Stomach (tissue), 4 donors: ENCODE measurements around the gene CACNG4.

Experiments used
- EP300 ChIP-seq: sonication (generic); formaldehyde crosslinking; IDR thresholded peaks from one replicate; pipeline ENCODE4 v1.6.1; 2017; ENCODE audit warnings: antibody characterized with exemption
- POLR2A ChIP-seq, 4 donors: fragments of 450-650 bp; IDR thresholded peaks; one replicate each; pipeline ENCODE4 v1.6.1; 2016; ENCODE audit warnings: antibody characterized with exemption in 4 of 4, control low read depth in 2 of 4, mild to moderate bottlenecking in 1 of 4, moderate library complexity in 1 of 4
- POLR2AphosphoS5 ChIP-seq, 3 donors: sonication (generic); formaldehyde crosslinking; IDR thresholded peaks; one replicate each; pipeline ENCODE4 v1.6.1; 2016; ENCODE audit warnings: antibody characterized with exemption in 3 of 3
- TF ChIP-seq, protein P1 (sequence below), 7 experiments: fragments of 450-650 bp in 4 of 7; fragments of 200-600 bp in 3 of 7; sonication (generic) in 3 of 7; IDR thresholded peaks; one replicate each; pipeline ENCODE4 v1.5.1; 2016 to 2019; ENCODE audit warnings: antibody characterized with exemption in 7 of 7, control low read depth in 2 of 7, mild to moderate bottlenecking in 1 of 7

DNA sequence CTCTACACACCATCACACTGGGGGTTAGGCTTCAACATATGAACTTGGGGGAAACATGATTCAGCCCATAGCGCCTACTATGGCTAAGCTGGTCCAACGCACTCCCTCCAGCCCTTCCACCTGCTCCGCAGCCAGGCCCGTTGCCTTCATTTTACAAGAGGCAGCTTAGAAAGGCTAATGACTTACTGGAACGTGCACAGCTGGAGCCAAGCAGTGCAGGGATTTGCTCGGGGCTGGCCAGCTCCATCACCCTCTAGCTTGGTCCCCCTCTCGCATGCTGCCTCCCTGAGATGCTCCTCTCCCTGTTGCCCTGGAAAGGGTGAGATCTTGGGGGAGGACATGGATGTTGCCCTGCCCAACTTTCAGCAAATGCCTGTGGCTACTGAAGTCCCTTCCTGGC lies 77.0 kb downstream of the CACNG4 start:
- TF ChIP-seq, protein P1, sequence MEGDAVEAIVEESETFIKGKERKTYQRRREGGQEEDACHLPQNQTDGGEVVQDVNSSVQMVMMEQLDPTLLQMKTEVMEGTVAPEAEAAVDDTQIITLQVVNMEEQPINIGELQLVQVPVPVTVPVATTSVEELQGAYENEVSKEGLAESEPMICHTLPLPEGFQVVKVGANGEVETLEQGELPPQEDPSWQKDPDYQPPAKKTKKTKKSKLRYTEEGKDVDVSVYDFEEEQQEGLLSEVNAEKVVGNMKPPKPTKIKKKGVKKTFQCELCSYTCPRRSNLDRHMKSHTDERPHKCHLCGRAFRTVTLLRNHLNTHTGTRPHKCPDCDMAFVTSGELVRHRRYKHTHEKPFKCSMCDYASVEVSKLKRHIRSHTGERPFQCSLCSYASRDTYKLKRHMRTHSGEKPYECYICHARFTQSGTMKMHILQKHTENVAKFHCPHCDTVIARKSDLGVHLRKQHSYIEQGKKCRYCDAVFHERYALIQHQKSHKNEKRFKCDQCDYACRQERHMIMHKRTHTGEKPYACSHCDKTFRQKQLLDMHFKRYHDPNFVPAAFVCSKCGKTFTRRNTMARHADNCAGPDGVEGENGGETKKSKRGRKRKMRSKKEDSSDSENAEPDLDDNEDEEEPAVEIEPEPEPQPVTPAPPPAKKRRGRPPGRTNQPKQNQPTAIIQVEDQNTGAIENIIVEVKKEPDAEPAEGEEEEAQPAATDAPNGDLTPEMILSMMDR (IDR thresholded peaks at IDR 0.05), result no peak
- TF ChIP-seq POLR2A (IDR thresholded peaks at IDR 0.05) (no peak), POLR2AphosphoS5 (IDR thresholded peaks at IDR 0.05) (no peak), EP300 (no peak)
